ENCODE data around the gene IGSF5.

Gene IGSF5

DNA sequence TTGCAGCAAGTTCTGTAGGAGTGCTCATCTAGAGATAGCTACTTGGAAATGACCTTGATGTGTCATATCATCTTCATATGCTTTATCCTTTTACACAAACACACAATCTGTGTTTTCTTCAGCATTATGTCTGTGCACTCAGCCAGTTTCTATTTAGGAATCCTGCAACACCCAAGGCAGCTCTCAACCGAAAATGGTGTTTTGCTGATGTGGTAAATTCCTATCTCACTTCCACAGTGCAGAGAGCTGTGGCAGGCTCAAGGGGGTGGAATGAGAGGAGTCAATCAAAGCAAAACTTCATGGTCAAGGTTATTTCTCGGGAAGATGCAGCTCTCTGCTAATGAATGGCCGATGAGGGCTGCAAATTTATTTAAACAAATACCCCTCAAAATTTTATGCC is 59.3 kb downstream of the IGSF5 start:
- TF ChIP-seq, protein P1, sequence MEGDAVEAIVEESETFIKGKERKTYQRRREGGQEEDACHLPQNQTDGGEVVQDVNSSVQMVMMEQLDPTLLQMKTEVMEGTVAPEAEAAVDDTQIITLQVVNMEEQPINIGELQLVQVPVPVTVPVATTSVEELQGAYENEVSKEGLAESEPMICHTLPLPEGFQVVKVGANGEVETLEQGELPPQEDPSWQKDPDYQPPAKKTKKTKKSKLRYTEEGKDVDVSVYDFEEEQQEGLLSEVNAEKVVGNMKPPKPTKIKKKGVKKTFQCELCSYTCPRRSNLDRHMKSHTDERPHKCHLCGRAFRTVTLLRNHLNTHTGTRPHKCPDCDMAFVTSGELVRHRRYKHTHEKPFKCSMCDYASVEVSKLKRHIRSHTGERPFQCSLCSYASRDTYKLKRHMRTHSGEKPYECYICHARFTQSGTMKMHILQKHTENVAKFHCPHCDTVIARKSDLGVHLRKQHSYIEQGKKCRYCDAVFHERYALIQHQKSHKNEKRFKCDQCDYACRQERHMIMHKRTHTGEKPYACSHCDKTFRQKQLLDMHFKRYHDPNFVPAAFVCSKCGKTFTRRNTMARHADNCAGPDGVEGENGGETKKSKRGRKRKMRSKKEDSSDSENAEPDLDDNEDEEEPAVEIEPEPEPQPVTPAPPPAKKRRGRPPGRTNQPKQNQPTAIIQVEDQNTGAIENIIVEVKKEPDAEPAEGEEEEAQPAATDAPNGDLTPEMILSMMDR (IDR thresholded peaks at IDR 0.05; ENCODE audit: control extremely low read depth, extremely low read depth, low read depth, missing control alignments): no peak
- ChIA-PET CTCF (interaction anchor here (0.7 to 1.1 kb wide), 2 partner anchors 10 to 33 kb away, joined by 3 read pairs; no protein-coding TSS in a partner anchor), POLR2A (no interaction called here)
- no peak for DNase-seq (ENCODE audit: extremely low spot score)

DNA sequence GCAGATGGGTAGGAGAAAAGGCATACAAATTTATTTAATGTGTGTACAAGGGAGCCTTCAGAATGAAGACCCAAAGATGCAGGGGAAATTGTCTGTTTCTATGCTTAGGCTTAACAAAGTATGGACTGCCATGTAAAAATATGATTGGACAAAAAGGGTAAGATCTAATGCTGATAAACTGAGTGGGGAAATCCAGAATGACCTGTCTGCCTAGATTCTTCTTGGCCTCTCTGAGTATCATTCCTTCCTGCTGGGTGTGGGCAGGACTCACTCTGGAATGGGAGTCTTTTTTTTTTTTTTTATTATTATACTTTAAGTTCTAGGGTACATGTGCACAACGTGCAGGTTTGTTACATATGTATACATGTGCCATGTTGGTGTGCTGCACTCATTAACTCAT is 61.0 kb downstream of the IGSF5 start:
- TF ChIP-seq, protein P1 (IDR thresholded peaks at IDR 0.05; ENCODE audit: control extremely low read depth, extremely low read depth, low read depth, missing control alignments): no peak
- DNase-seq (ENCODE audit: extremely low spot score): no peak
- POLR2A ChIA-PET: no interaction called here
- CTCF ChIA-PET: no interaction called here

DNA sequence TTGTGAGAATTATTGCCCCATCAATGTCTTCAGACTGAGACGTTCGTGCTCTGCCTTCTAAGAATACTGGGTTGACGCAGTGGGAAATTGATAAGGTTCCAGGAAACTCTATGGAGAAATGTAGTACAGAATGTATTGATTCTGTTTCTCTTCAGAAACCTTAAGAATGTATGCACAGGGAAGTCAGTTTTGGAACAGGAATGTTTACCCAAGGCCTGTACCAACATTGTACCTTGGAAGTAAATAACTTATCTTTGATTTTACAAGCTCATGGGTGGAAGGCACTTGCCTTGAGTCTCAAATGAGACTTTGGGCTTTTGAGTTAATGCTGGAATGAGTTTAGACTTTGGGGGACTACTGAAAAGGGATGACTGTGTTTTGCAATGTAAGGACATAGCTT is 62.8 kb downstream of the IGSF5 start:
- POLR2A ChIA-PET: no interaction called here
- CTCF ChIA-PET: no interaction called here
- no peak for DNase-seq (ENCODE audit: extremely low spot score)
- TF ChIP-seq, protein P1 (IDR thresholded peaks at IDR 0.05; ENCODE audit: control extremely low read depth, extremely low read depth, low read depth, missing control alignments): no peak

DNA sequence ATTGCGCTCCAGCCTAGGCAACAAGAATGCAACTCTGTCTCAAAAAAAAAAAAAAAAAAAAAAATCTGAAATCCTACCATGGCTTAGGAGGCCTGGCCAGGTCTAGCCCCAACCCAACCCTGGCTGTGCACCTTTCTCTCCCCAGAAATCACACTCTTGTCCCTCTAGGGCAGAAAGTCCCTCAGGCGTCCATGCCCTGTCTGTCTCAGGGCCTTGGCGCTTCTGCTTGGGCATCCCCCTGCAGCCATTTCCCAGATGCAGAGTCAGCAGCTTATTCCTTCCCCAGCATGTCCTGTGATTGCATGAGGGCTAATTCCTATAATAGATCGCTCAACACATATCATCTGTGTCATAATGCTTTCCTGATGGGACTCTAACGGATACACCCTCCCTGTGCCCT is 65.0 kb downstream of the IGSF5 start:
- CTCF ChIA-PET: no interaction called here
- TF ChIP-seq, protein P1 (IDR thresholded peaks at IDR 0.05; ENCODE audit: control extremely low read depth, extremely low read depth, low read depth, missing control alignments): no peak
- POLR2A ChIA-PET: no interaction called here
- no peak for DNase-seq (ENCODE audit: extremely low spot score)

DNA sequence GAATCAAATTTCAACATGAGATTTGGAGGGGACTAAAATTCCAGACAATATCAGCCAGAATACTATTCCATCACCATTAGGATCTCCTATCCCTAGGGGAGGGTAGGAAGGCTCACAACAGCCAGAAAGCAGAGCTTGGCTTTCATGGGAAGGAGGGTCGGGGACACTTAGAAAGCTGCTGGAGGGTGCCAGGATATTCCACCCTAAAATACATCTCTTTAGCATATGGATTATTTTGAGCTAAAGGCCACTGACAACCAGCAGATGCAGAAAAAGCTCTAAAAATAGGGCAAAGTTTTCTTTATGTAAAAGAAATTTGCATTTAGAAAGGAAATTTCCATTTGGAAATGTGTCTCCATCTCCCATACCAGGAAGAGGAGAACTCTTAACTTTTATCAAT is 68.0 kb downstream of the IGSF5 start:
- TF ChIP-seq, protein P1 (IDR thresholded peaks at IDR 0.05; ENCODE audit: control extremely low read depth, extremely low read depth, low read depth, missing control alignments): no peak
- ChIA-PET POLR2A (no interaction called here), CTCF (no interaction called here)
- DNase-seq (ENCODE audit: extremely low spot score): no peak

DNA sequence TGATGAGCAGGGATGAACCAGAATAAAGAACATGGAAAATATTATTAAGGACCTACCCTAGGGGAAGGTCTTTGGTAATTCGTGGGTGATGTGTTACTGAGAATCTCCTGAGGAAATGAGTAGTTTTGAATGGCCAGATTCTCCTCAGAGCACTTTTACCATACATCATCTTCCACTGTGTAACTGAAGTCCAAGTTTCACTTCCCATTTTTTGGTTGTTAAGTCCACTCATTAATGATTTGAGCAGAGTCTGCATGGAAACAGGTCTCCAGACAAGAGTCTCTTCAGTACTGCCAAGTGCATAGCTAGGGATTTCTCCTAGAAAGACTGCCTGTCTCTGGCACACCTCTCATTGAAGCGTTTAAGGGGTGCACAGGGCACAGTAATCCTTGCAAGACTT is 73.6 kb downstream of the IGSF5 start:
- DNase-seq (ENCODE audit: extremely low spot score): no peak
- ChIA-PET CTCF (no interaction called here), POLR2A (no interaction called here)
- TF ChIP-seq, protein P1 (IDR thresholded peaks at IDR 0.05; ENCODE audit: control extremely low read depth, extremely low read depth, low read depth, missing control alignments): no peak

DNA sequence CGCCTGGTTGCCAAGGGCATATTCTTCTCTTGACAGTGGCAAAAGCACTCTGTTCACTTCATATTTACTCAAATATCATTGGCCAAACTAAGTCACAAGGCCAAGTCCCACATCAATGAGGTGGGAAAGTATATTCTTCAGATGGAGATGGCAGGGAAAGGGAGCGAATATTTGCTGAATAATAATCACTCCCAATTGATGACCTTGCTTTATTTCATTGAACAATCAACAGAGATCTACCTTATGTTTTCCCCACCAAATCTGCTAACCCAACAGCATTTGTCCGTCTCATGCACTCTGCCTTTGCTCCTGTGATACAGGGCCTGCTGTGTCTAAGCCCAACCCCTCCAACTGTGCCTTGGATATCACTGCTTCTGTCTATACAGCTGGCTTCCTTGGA is 77.1 kb downstream of the IGSF5 start:
- TF ChIP-seq, protein P1 (IDR thresholded peaks at IDR 0.05; ENCODE audit: control extremely low read depth, extremely low read depth, low read depth, missing control alignments): no peak
- POLR2A ChIA-PET: no interaction called here
- CTCF ChIA-PET: no interaction called here
- DNase-seq (ENCODE audit: extremely low spot score): no peak
